ENCODE data around the gene TUBA4A. TPM values are rescaled to one million over a fixed set of nuclear protein-coding genes. Genes with fewer than 3 reads are reported as not detected.

TUBA4A gene
- polyA plus RNA-seq, 5 donors, result 24.7 to 51.2 (median 38.0) TPM

- peak; percentile 95 for DNase-seq
These were observed 8.4 kb downstream of the TUBA4A start, which contains the start of the genes GLB1L and STK16 for GRCh38 chr2:219245148-219245898. Gene GLB1L (minus strand): TSS chr2:219245444. CDS start chr2:219243573, 1,871 bp downstream. Gene STK16 (plus strand): TSS chr2:219245479. CDS start chr2:219246000, 521 bp downstream.

GRCh38 chr2:219244789-219245147 lies 8.9 kb downstream of the TUBA4A start:
- DNase-seq, result no peak

GRCh38 chr2:219243291-219243761 lies 10.4 kb downstream of the TUBA4A start:
- DNase-seq, result peak in 1 of 2 donors; percentile 17

- DNase-seq, result no peak
These were observed 19.4 kb downstream of the TUBA4A start for GRCh38 chr2:219234331-219234730.

- DNase-seq, result no peak
These were observed 23.6 kb downstream of the TUBA4A start for GRCh38 chr2:219230059-219230540.

- DNase-seq, result peak; percentile 96 to 97
These were observed 24.2 kb downstream of the TUBA4A start, which contains the start of the genes ANKZF1 and ATG9A for GRCh38 chr2:219229305-219230058. Gene ANKZF1 (plus strand): TSS chr2:219229806. CDS start chr2:219230258, 452 bp downstream. Gene ATG9A (minus strand): TSS chr2:219229636. CDS start chr2:219228024, 1,612 bp downstream.

GRCh38 chr2:219228911-219229304 lies 24.8 kb downstream of the TUBA4A start:
- DNase-seq, result no peak

GRCh38 chr2:219228041-219228910 lies 25.4 kb downstream of the TUBA4A start:
- DNase-seq, result no peak

- no peak for DNase-seq
These were observed 28.4 kb downstream of the TUBA4A start for GRCh38 chr2:219225350-219225749.

- no peak for DNase-seq
These were observed 29.7 kb downstream of the TUBA4A start for GRCh38 chr2:219223831-219224610.

GRCh38 chr2:219221957-219222518 lies 31.7 kb downstream of the TUBA4A start:
- no peak for DNase-seq

GRCh38 chr2:219220652-219221402 lies 32.9 kb downstream of the TUBA4A start:
- no peak for DNase-seq

- no peak for DNase-seq
These were observed 33.8 kb downstream of the TUBA4A start for GRCh38 chr2:219219784-219220532.

GRCh38 chr2:219218732-219219701 lies 34.7 kb downstream of the TUBA4A start, which contains the start of gene ABCB6:
Gene ABCB6 (minus strand): TSS chr2:219218958. CDS start chr2:219218673, 285 bp downstream.
- DNase-seq, result peak; percentile 94 to 95

GRCh38 chr2:219218217-219218731 lies 35.4 kb downstream of the TUBA4A start:
- DNase-seq, result no peak

- DNase-seq, result no peak
These were observed 37.2 kb downstream of the TUBA4A start for GRCh38 chr2:219216535-219216915.

Data from right lung (tissue), 5 donors.